GM21447 (cell line): ENCODE data around the gene NCBP1.

Source experiments
- ATAC-seq: cut with Tn5 transposase; IDR thresholded peaks from one replicate; pipeline ENCODE4 v1.9.1; 2021; ENCODE audit not compliant: unreplicated experiment

NCBP1 gene

GRCh38 chr9:97710356-97711222, 77.0 kb downstream of the NCBP1 start:
- ATAC-seq, result no peak

- ATAC-seq, result no peak
These were observed 77.6 kb downstream of the NCBP1 start for GRCh38 chr9:97711223-97711626.

DNA sequence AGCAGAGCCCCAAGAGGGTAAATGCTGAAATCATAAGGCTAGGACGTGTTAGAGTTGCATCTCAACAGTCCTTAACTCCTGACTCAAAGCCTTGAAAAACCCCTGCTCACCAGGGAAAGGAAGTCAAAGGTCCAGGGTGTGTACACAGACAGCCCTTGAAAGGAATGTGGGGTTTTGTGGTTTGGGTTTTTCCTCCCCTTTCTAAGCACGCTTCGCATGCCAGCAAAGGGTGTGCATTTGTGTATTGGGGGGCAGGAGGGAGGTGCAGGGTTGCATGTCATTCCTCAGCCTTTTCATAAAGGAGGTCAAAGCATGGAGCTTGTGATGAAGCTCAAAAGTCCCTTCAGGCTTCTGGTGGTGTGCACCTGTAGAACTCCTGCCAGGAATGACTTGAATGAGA, 80.8 kb downstream of the NCBP1 start:
- ATAC-seq, result no peak

- no peak for ATAC-seq
These were observed 84.2 kb downstream of the NCBP1 start for GRCh38 chr9:97717866-97718265.

- no peak for ATAC-seq
These were observed 87.8 kb downstream of the NCBP1 start for GRCh38 chr9:97721396-97721795.

DNA sequence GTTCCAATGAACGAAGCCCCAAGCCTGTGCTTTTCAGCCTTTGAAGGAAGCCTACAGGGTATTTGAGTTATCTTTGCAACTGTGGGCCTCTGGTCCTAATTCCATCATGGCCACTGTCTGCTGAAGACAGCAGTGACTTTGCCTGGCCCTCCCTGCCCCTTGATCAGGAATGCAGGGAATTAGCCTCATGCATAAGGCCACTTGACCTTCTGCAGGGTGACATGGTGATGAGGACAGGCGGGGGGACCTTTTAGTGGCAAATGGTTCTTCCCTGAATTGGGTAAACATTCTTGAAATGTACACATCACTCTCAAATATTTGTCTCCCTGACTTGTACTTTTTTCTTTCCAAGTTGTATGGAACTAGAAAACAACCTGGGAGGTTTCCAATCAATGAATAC, 88.7 kb downstream of the NCBP1 start:
- ATAC-seq, result no peak
